Measurements from ENCODE around the gene GJD3. TPM values are rescaled to one million over a fixed set of nuclear protein-coding genes. Genes with fewer than 3 reads are reported as not detected.

The GJD3 gene
- total RNA-seq, 2 donors from 2014 or later, result 0.82 to 5.3 TPM

- H3K4me3 ChIP-seq, result no peak overlapping the region
- no peaks in the 10 kb centered on the region for H3K9me3 ChIP-seq
- no peaks in the 10 kb centered on the region for H3K27me3 ChIP-seq (replicated peaks; ENCODE audit: insufficient read depth)
- DNase-seq (ENCODE audit: low spot score), result no peak
- 8% methylated on average over 3 of the region's 3 CpGs for WGBS
- intact Hi-C loops (cut with DNase I), result no loop called here
- no peaks in the 10 kb centered on the region for H3K36me3 ChIP-seq
- H3K27ac ChIP-seq, result peak overlapping the region in 1 of 2 donors; percentile 27
- peaks cover 42% of the 10 kb centered on the region for H3K4me1 ChIP-seq (replicated peaks)
- TF ChIP-seq POLR2AphosphoS5 (IDR thresholded peaks at IDR 0.05) (no peak), CTCF (IDR thresholded peaks at IDR 0.05) (no peak), POLR2A (IDR thresholded peaks at IDR 0.05) (no peak)
These were observed 36.7 kb downstream of the GJD3 start for GRCh38 chr17:40327735-40328385.

- TF ChIP-seq POLR2A (IDR thresholded peaks at IDR 0.05) (no peak), POLR2AphosphoS5 (IDR thresholded peaks at IDR 0.05) (no peak), CTCF (IDR thresholded peaks at IDR 0.05) (no peak)
- 74% methylated on average over 4 of the region's 4 CpGs for WGBS
- Histone ChIP-seq H3K27me3 (replicated peaks; ENCODE audit: insufficient read depth) (no peaks in the 10 kb centered on the region), H3K27ac (peak overlapping the region in 1 of 2 donors; percentile 27), H3K4me3 (no peak overlapping the region), H3K9me3 (no peaks in the 10 kb centered on the region), H3K4me1 (replicated peaks) (peaks cover 36% of the 10 kb centered on the region), H3K36me3 (no peaks in the 10 kb centered on the region)
- intact Hi-C loops (cut with DNase I), result no loop called here
- DNase-seq (ENCODE audit: low spot score), result no peak
These were observed 37.2 kb downstream of the GJD3 start for GRCh38 chr17:40327244-40327729.

- intact Hi-C loops (cut with DNase I), result no loop called here
- Histone ChIP-seq H3K4me1 (replicated peaks) (peaks cover 36% of the 10 kb centered on the region), H3K4me3 (no peak overlapping the region), H3K9me3 (no peaks in the 10 kb centered on the region), H3K27me3 (replicated peaks; ENCODE audit: insufficient read depth) (no peaks in the 10 kb centered on the region), H3K27ac (peak overlapping the region in 1 of 2 donors; percentile 27), H3K36me3 (no peaks in the 10 kb centered on the region)
- no peak for DNase-seq (ENCODE audit: low spot score)
- no peak for TF ChIP-seq POLR2A (IDR thresholded peaks at IDR 0.05)
- no peak for TF ChIP-seq CTCF (IDR thresholded peaks at IDR 0.05)
- no peak for TF ChIP-seq POLR2AphosphoS5 (IDR thresholded peaks at IDR 0.05)
- WGBS, result 80% methylated on average over 1 of the region's 1 CpG
These were observed 37.7 kb downstream of the GJD3 start for GRCh38 chr17:40326832-40327199.

GRCh38 chr17:40326014-40326831 is 38.3 kb downstream of the GJD3 start:
- Histone ChIP-seq H3K27me3 (replicated peaks; ENCODE audit: insufficient read depth) (no peaks in the 10 kb centered on the region), H3K36me3 (no peaks in the 10 kb centered on the region), H3K9me3 (no peaks in the 10 kb centered on the region), H3K4me1 (replicated peaks) (peaks cover 35% of the 10 kb centered on the region), H3K4me3 (no peak overlapping the region), H3K27ac (peak overlapping the region in 1 of 2 donors; percentile 27)
- intact Hi-C loops (cut with DNase I), result no loop called here
- 61% methylated on average over 17 of the region's 17 CpGs for WGBS
- no peak for DNase-seq (ENCODE audit: low spot score)
- TF ChIP-seq POLR2A (IDR thresholded peaks at IDR 0.05) (no peak), POLR2AphosphoS5 (IDR thresholded peaks at IDR 0.05) (no peak), CTCF (IDR thresholded peaks at IDR 0.05) (no peak)

Data from prostate gland (tissue), 2 donors.